Measurements from ENCODE around the gene MUS81. TPM values are rescaled to one million over a fixed set of nuclear protein-coding genes. Genes with fewer than 3 reads are reported as not detected.

MUS81 gene
- total and polyA plus RNA-seq, 9 of the 15 experiments (the other 6 are each of a cell fraction or from before 2014, with no cell fraction given), result 13.4 to 118 (median 53.7) TPM

GRCh38 chr11:65900125-65900898 lies 40.1 kb downstream of the MUS81 start, which contains the start of gene FOSL1 (continued):
- TF ChIP-seq ZNF639 (CRISPR knock-in tag; conservative IDR thresholded peaks at IDR 0.05 in 1 of 2, IDR thresholded peaks at IDR 0.05 in 1 of 2), result no peak
- no peak for TF ChIP-seq ZNF197 (CRISPR knock-in tag; IDR thresholded peaks at IDR 0.05; ENCODE audit: low read depth)
- TF ChIP-seq SP2 (IDR thresholded peaks at IDR 0.05; ENCODE audit: extremely low read depth, low read depth, low read length, poor library complexity, severe bottlenecking), result no peak
- TF ChIP-seq ARHGAP35 (IDR thresholded peaks at IDR 0.05; ENCODE audit: partially characterized antibody), result no peak
- no peak for TF ChIP-seq SNAPC5 (CRISPR knock-in tag; IDR thresholded peaks at IDR 0.05)
- TF ChIP-seq ZNF444 (CRISPR knock-in tag; IDR thresholded peaks at IDR 0.05), result no peak
- peak; percentile 44 for TF ChIP-seq RBM25 (IDR thresholded peaks at IDR 0.05; ENCODE audit: low read depth, low read length, severe bottlenecking)
- no peak for TF ChIP-seq DMBX1 (CRISPR knock-in tag; IDR thresholded peaks at IDR 0.05; ENCODE audit: borderline replicate concordance)
- TF ChIP-seq BCLAF1 (IDR thresholded peaks at IDR 0.05; ENCODE audit: borderline replicate concordance in 1 of 2, control insufficient read depth in 1 of 2, low read depth in 2 of 2, low read length in 1 of 2), result peak in 1 of 2 experiments; percentile 61; a peak in 1 of 4 replicates
- TF ChIP-seq TARDBP (IDR thresholded peaks at IDR 0.05), result peak; percentile 21; the same call in 1 of the 2 replicates
- no peak for TF ChIP-seq ZNF551 (CRISPR knock-in tag; IDR thresholded peaks at IDR 0.05)
- TF ChIP-seq TFAP4 (CRISPR knock-in tag; IDR thresholded peaks at IDR 0.05; ENCODE audit: borderline replicate concordance), result peak; percentile 84
- TF ChIP-seq SOX6 (IDR thresholded peaks at IDR 0.05), result peak; percentile 51; the same call in 1 of the 2 replicates
- TF ChIP-seq CHAMP1 (IDR thresholded peaks at IDR 0.05), result no peak
- no peak for TF ChIP-seq USF2 (CRISPR knock-in tag; IDR thresholded peaks at IDR 0.05)
- TF ChIP-seq JUNB (CRISPR knock-in tag; conservative IDR thresholded peaks at IDR 0.05), result peak; percentile 65
- peak; percentile 89 for TF ChIP-seq GTF2F1 (IDR thresholded peaks at IDR 0.05; ENCODE audit: low read depth, low read length)
- no peak for TF ChIP-seq PHB (CRISPR knock-in tag; IDR thresholded peaks at IDR 0.05)
